GM12873 (cell line): ENCODE measurements around the gene P2RY1.

Experiments used
- TF ChIP-seq, protein P1 (sequence below): IDR thresholded peaks from 2 replicates; pipeline ENCODE4 v1.5.1; 2012; ENCODE audit warnings: low read depth, mild to moderate bottlenecking, moderate library complexity, low read length, control low read depth; ENCODE audit not compliant: insufficient read depth; ENCODE audit errors: missing control alignments

P2RY1 gene

GRCh38 chr3:152828075-152828840 is 6.7 kb upstream of the P2RY1 start:
- TF ChIP-seq, protein P1, sequence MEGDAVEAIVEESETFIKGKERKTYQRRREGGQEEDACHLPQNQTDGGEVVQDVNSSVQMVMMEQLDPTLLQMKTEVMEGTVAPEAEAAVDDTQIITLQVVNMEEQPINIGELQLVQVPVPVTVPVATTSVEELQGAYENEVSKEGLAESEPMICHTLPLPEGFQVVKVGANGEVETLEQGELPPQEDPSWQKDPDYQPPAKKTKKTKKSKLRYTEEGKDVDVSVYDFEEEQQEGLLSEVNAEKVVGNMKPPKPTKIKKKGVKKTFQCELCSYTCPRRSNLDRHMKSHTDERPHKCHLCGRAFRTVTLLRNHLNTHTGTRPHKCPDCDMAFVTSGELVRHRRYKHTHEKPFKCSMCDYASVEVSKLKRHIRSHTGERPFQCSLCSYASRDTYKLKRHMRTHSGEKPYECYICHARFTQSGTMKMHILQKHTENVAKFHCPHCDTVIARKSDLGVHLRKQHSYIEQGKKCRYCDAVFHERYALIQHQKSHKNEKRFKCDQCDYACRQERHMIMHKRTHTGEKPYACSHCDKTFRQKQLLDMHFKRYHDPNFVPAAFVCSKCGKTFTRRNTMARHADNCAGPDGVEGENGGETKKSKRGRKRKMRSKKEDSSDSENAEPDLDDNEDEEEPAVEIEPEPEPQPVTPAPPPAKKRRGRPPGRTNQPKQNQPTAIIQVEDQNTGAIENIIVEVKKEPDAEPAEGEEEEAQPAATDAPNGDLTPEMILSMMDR = no peak

DNA sequence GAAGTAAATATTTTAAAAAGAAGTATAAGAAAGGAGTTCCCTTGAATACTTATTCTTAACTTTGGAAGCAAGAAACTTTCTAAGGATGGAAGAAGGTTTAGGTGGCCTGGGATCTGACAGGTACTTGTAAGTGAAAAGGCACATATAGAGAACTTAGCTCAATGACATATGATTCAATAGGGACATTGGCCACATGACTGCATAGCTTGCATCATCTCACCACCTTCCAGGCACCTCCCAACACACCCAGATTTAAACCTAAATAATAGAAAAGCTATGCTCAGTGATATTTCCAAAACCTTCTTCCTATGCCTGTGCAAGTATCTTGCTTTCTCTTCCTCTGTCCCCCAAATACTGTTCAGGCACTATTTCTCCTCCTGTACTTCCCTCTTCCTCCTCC is 4.7 kb upstream of the P2RY1 start:
- TF ChIP-seq, protein P1 = no peak

- TF ChIP-seq, protein P1 = no peak
These were observed 2.9 kb upstream of the P2RY1 start for GRCh38 chr3:152832046-152832445.

DNA sequence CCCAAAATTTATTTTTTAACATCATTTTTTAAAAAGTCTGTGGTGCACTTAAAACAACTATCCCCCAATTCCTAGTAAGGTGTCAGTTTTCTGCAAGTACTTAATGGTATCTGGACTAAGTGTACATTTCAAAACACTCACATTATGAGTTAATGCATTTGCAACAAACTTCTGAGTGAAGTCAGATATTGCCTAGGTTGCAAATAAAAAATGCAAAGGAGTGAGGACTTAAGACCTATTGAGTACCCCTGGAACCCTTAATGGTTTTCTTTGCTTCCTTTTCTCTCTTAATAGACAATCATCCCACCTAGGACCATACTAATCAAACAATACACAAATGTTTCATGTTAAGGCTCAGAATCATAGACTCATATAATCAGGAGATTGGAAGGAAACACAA is 1.8 kb upstream of the P2RY1 start:
- TF ChIP-seq, protein P1 = no peak

DNA sequence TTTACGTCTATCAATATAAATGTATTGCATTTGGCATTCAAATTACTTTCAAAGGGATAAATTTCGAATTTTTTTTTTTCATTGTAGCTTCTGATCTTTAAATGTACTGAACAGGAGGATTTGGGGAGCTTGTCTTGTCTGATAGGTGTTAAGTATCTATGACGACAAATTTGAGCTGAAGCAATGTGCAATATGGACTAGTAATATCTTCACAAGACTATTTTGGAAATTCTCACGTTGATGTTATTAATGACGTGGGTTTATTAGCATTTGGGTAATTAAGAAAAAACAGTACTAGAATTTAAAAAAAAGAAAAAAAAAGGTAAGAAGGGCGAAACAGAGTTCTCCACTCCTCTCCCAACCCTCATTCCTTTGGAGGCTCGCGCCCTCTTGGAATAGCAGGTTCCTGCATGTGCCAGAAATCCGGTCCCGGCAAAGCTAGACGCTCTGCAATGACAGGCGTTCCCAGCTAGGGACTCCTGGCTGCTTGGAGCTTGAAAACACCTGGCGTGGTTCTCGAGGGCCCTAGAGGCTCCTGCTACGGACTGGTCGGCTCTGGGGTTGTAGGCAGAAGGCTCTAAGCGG is 648 bp upstream of the P2RY1 start:
- TF ChIP-seq, protein P1 = peak; percentile 25

GRCh38 chr3:152835601-152836102 is 721 bp downstream of the P2RY1 start:
- TF ChIP-seq, protein P1 = no peak

GRCh38 chr3:152836269-152836668 is 1.3 kb downstream of the P2RY1 start:
- TF ChIP-seq, protein P1 = no peak
